Measurements from ENCODE around the gene OR51B2.

- TF ChIP-seq, protein P1, sequence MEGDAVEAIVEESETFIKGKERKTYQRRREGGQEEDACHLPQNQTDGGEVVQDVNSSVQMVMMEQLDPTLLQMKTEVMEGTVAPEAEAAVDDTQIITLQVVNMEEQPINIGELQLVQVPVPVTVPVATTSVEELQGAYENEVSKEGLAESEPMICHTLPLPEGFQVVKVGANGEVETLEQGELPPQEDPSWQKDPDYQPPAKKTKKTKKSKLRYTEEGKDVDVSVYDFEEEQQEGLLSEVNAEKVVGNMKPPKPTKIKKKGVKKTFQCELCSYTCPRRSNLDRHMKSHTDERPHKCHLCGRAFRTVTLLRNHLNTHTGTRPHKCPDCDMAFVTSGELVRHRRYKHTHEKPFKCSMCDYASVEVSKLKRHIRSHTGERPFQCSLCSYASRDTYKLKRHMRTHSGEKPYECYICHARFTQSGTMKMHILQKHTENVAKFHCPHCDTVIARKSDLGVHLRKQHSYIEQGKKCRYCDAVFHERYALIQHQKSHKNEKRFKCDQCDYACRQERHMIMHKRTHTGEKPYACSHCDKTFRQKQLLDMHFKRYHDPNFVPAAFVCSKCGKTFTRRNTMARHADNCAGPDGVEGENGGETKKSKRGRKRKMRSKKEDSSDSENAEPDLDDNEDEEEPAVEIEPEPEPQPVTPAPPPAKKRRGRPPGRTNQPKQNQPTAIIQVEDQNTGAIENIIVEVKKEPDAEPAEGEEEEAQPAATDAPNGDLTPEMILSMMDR (IDR thresholded peaks at IDR 0.05), result no peak
- no peak for TF ChIP-seq POLR2A (IDR thresholded peaks at IDR 0.05)
Measured at GRCh38 chr11:5369789-5370188, 45.7 kb upstream of the OR51B2 start.

All from esophagus squamous epithelium (tissue), 4 donors.